K562 treated with DMSO at 1 percent for 24 hours (cell line): ENCODE data around the gene DR1. TPM values are rescaled to one million over a fixed set of nuclear protein-coding genes. Genes with fewer than 3 reads are reported as not detected.

ENCODE experiments used
- total RNA-seq: library from RNA; unstranded; fragments of 300-600 nt; gene quantifications from 2 replicates; pipeline ENCODE4 v1.2.3, GENCODE V29; 2022; ENCODE audit warnings: low read depth; ENCODE audit not compliant: insufficient read depth

The DR1 gene
- 38.8 and 45.9 TPM in 2 replicates for total RNA-seq

GRCh38 chr1:93345633-93346420 lies at the start of gene DR1:
TSS of gene DR1 (plus strand) at chr1:93345907. CDS start at chr1:93346646, 739 bp downstream.

Other genes starting within 250 kb of the DR1 start
- 24.8 and 28.7 TPM in 2 replicates for gene TMED5, start 165.5 kb upstream of the DR1 start, total RNA-seq
- gene CCDC18, start 165.2 kb upstream of the DR1 start, total RNA-seq = 17.2 and 25.6 TPM in 2 replicates
- 3.6 and 4.0 TPM in 2 replicates for gene FNBP1L, start 102.2 kb downstream of the DR1 start, total RNA-seq